ENCODE measurements around the gene NFIX.

GRCh38 chr19:13036366-13036976 is 41.2 kb downstream of the NFIX start:
- TF ChIP-seq CTCF (IDR thresholded peaks at IDR 0.05 in 4 of 5, conservative IDR thresholded peaks at IDR 0.05 in 1 of 5) (peak; percentile 7 to 57 (median 33)), POLR2A (IDR thresholded peaks at IDR 0.05) (peak; percentile 37 to 41)

Data from gastrocnemius medialis (tissue), 4 donors.